ENCODE data around the gene PRKN.

Gene PRKN

DNA sequence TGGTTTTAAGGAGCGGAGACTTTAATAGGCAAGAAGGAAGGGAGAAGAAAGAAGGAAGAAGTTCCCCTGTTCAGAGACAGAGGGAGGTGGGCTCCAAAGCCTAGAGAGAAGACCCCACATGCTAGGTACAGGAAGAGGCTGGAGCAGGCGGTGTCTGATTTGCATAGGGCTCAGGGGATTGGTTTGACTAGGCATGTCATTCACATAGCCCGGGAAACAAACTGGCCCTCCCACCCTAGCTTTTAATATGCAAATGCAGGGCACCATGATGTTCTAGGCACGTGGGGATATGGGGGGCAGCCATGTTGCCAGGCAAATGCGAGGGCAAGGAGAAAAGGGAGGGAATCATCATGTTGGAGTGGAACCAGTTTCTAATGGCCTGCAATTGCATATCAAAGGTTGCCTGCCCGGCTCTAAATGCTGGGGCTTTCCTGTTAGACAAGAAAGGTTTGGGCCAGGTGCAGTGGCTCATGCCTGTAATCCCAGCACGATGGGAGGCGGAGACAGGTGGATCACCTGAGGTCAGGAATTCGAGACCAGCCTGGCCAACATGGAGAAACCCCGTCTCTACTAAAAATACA lies 1419.4 kb downstream of the PRKN start:
- no peak for DNase-seq (ENCODE audit: low read depth)

GRCh38 chr6:161305860-161306259 lies 1421.7 kb downstream of the PRKN start:
- no peak for DNase-seq (ENCODE audit: low read depth)

- DNase-seq (ENCODE audit: low read depth) = no peak
Measured at GRCh38 chr6:161303628-161304340, 1423.8 kb downstream of the PRKN start.

DNA sequence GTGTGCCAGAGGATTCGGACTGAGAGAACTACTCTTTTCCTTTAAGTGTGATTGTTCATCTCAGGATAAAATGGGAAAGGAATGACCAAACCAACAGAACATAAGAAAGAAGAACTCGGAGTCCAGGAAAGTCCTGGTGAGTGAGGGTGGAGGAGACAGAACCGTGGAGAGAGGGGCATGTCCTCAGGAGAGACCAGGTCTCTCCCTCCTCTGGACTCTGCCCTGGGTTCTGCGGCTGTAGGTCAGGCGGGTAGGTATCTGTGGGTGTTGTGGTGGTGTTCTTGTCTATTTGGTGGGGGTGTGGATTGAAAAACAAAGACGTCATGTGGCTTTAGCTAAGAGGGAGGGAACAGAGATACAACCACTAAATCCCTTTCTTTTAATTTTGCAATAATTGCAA lies 1424.6 kb downstream of the PRKN start:
- DNase-seq (ENCODE audit: low read depth) = no peak

DNA sequence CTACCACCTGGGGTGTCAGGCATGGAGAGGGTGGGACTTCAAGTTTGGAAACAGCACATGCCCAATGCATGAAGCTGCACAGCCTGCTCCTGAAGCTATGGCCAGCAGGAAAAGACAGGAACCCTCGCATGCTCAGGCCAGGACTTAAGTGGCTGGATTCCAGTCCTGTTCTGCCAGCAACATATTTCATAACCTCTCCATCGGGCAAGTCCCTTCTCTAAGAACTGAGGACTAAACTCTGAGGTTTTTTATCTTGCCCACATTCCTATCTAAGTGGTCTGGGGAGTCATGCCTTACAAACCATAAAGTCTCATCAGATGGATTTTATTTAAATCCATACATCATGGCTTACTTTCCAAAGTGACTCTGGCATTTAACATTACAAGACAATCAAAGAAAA lies 1426.2 kb downstream of the PRKN start:
- DNase-seq (ENCODE audit: low read depth) = no peak

DNA sequence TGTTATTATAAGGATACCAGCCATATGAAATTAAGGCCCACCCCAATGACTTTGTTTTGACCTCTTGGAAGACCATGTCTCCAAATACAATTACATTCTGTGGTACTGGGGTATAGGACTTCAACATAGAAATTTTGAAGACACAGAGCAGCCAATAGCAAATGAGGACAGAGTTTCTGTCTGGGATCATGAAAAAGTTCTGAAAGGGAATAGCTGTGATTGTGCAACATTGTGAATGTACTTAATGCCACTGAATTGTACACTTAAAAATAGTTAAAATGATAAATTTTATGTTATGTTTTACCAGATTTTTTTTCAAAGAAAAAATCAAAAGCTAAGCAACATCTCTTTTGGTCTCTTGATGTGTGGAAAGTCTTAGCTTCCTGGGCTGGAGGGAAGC lies 1426.7 kb downstream of the PRKN start:
- DNase-seq (ENCODE audit: low read depth) = no peak

GRCh38 chr6:161299726-161300125 lies 1427.8 kb downstream of the PRKN start:
- DNase-seq (ENCODE audit: low read depth) = no peak
